Tibial artery (tissue), 4 donors: ENCODE measurements around the gene PRCD.

Experiments used
- DNase-seq, 2 donors: peaks; one replicate each; pipeline ENCODE4 v3.0.0-alpha.2; 2019
- H3K27ac ChIP-seq, 2 donors: fragments of 200-600 bp; sonication (generic) in 1 of 2; 1 replicate in 1 of 2; 2 replicates in 1 of 2; pipeline ENCODE4 v1.5.1; 2018 to 2019; ENCODE audit warnings: mild to moderate bottlenecking in 1 of 2
- H3K27me3 ChIP-seq, 2 donors: fragments of 200-600 bp; sonication (generic) in 1 of 2; one replicate each; pipeline versions ENCODE4 v1.5.1 to v1.6.0; 2016 to 2019
- H3K36me3 ChIP-seq, 3 donors: fragments of 200-600 bp; sonication (generic) in 2 of 3; one replicate each; pipeline ENCODE4 v1.5.1; 2016 to 2019; ENCODE audit warnings: mild to moderate bottlenecking in 2 of 3
- H3K4me1 ChIP-seq, 4 donors: fragments of 200-600 bp; sonication (generic) in 2 of 4; 1 replicate in 3 of 4; 2 replicates in 1 of 4; pipeline ENCODE4 v1.5.1; 2016 to 2019
- H3K4me3 ChIP-seq, 2 donors: fragments of 200-600 bp; sonication (generic) in 1 of 2; 1 replicate in 1 of 2; 2 replicates in 1 of 2; pipeline ENCODE4 v1.5.1; 2018 to 2019; ENCODE audit warnings: mild to moderate bottlenecking in 2 of 2
- H3K9me3 ChIP-seq, 3 donors: fragments of 200-600 bp; sonication (generic) in 1 of 3; one replicate each; pipeline ENCODE4 v1.5.1; 2016 to 2019
- intact Hi-C: fragments of 100-400 bp; cut with DNase I; formaldehyde crosslinking; loops from one replicate; pipeline ENCODE4 v1.15.0; 2023; ENCODE audit warnings: low total_unique reads
- TF ChIP-seq, protein P1 (sequence below), 2 experiments: fragments of 200-600 bp in 1 of 2; fragments of 450-650 bp in 1 of 2; IDR thresholded peaks; one replicate each; pipeline ENCODE4 v1.5.1; 2017 to 2019; ENCODE audit warnings: antibody characterized with exemption in 2 of 2, mild to moderate bottlenecking in 1 of 2, moderate library complexity in 1 of 2

Gene PRCD

GRCh38 chr17:76539631-76540271 lies at the start of gene PRCD:
Gene PRCD, plus strand, starts transcription at chr17:76540044. Its CDS starts 98 bp downstream, at chr17:76540142.
- TF ChIP-seq, protein P1, sequence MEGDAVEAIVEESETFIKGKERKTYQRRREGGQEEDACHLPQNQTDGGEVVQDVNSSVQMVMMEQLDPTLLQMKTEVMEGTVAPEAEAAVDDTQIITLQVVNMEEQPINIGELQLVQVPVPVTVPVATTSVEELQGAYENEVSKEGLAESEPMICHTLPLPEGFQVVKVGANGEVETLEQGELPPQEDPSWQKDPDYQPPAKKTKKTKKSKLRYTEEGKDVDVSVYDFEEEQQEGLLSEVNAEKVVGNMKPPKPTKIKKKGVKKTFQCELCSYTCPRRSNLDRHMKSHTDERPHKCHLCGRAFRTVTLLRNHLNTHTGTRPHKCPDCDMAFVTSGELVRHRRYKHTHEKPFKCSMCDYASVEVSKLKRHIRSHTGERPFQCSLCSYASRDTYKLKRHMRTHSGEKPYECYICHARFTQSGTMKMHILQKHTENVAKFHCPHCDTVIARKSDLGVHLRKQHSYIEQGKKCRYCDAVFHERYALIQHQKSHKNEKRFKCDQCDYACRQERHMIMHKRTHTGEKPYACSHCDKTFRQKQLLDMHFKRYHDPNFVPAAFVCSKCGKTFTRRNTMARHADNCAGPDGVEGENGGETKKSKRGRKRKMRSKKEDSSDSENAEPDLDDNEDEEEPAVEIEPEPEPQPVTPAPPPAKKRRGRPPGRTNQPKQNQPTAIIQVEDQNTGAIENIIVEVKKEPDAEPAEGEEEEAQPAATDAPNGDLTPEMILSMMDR (IDR thresholded peaks at IDR 0.05), result no peak
- peak within 1 kb of the TSS; percentile 33 to 51 for H3K4me3 ChIP-seq
- H3K27ac ChIP-seq, result peak within 1 kb of the TSS in 1 of 2 donors; percentile 23
- peaks cover 0 to 37% (median 21%) of the 10 kb centered on the region in 4 donors for H3K4me1 ChIP-seq
- DNase-seq, result peak; percentile 20 to 59
- no peaks in the 10 kb centered on the region for H3K9me3 ChIP-seq
- intact Hi-C loops, result no loop called here
- peaks cover 0 to 72% of the 10 kb centered on the region in 2 donors for H3K27me3 ChIP-seq
- H3K36me3 ChIP-seq, result no peaks in the 10 kb centered on the region

DNA sequence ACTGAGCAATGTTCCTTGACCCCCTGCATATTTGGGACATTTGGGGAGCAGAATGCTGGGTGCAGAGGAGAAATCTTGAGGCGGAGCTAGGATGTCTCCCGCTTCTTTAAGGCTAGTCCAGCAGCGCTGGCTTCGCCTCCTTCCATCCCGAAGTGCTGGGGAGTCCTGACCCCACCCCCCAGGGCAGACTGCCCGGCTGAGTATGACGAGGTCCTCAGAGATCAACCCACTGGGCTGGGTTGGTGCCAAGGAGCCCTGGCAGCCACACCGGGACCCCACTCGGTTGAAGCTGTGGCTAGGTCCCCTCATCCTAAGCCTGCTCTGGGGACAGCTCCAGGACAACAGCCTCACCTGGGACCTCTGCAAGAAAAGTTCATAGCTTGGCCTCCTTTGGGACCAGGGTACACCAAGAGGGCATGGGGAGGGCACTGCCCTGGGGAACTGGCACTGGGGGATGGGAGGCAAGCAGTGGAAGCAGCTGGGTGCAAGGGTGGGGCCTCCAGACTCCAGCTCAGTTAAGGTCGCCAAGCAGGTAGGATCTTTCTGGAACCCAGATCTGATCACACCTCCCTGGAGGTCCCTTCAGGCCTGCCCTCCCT lies 49.6 kb upstream of the PRCD start:
- DNase-seq, result no peak
- Histone ChIP-seq H3K9me3 (no peaks in the 10 kb centered on the region), H3K4me3 (no peak overlapping the region), H3K4me1 (peaks cover 0 to 10% (median 2%) of the 10 kb centered on the region in 4 donors), H3K27ac (no peak overlapping the region), H3K36me3 (peaks cover 0 to 7% (median 0%) of the 10 kb centered on the region in 3 donors), H3K27me3 (no peaks in the 10 kb centered on the region)
- intact Hi-C loops, result no loop called here
- TF ChIP-seq, protein P1 (IDR thresholded peaks at IDR 0.05), result no peak

DNA sequence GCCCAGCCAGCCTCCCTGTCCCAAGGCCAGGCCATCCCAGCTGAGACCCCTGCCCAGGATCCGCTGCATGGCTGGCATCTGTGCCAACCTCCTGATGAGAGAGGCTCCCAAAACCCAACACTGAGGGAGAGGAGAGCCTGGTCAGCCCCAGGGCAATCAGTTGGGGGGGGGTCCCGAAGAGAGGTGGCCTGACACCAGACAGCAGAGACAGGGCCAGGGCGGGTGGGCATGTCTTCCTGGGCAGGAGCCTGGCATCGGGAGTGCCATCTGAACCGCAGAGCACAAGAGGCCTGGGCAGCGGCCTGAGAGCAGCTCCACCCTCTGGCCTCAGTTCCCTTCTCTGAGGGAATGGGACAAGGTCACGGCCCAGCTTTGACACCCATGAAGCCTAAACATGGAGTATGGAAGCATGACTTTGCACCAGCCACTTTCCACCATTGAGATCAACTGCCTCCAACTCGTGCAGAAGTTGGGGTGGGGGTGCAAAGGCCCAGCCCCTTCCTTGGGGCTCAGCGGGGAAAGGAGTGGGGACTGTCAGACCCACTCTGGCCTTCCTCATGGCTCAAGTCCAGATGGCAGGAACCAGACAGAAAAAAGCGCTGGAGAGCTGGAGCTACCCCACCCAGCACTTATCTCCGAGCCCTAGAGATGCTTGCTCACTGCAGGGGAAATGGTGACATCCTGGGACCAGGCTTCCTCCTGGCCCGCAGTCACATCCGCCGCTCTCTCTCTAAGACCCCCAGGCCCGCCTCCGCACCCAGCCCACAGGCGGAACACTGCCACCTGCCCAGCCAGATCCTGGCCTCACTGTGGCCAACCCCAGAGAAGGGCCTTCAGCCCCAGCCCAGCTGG lies 48.3 kb upstream of the PRCD start:
- TF ChIP-seq, protein P1 (IDR thresholded peaks at IDR 0.05), result no peak
- Histone ChIP-seq H3K9me3 (no peaks in the 10 kb centered on the region), H3K27ac (no peak overlapping the region), H3K4me1 (peaks cover 0 to 10% (median 2%) of the 10 kb centered on the region in 4 donors), H3K4me3 (no peak overlapping the region), H3K36me3 (peaks cover 0 to 7% (median 0%) of the 10 kb centered on the region in 3 donors), H3K27me3 (no peaks in the 10 kb centered on the region)
- no peak for DNase-seq
- intact Hi-C loops, result no loop called here

DNA sequence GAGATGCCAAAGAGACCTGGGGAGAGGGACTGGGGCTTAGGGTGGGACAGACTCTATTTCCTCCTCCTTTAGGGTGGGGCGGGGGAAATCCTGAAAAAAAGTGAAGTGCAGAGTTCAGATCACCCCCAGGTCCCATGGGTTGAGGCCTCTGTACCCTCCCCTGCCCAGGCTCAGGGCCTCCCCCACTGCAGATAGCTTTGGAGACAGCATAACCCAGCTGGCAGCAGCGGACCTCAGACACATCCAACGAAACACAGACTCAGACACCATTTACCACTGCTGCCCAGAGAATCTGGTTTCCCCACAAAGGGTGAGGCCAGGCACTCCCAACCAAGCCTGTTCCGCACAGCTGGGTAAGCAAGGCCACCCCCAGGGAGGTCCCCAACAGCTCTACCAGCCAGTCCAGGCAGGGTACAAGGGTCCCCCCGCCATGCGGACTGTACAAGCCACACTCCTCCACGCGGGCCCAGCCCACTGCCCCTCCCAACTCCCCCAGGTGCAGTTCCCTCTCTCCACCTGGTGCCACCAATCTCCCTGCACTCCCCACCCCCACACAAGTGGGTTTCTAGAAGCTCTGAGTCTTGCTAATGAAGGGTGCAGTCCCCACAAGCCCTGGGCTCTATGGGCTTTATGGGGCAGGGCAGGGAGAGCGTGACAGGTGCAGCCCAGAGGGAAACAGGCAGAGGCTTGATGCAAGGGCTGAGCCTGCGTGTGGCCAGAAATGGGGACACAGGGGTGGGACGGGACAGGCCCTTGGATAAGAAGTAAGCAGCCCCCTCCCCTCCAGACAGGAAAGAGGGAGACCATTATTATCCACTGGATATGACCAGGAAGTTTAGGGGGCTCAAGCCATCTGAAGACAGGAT lies 47.5 kb upstream of the PRCD start:
- DNase-seq, result no peak
- Histone ChIP-seq H3K4me3 (no peak overlapping the region), H3K4me1 (peaks cover 0 to 10% (median 3%) of the 10 kb centered on the region in 4 donors)

More for the DNA sequence above, 47.5 kb upstream of the PRCD start:
- intact Hi-C loops, result no loop called here
- Histone ChIP-seq H3K27me3 (no peaks in the 10 kb centered on the region), H3K36me3 (peaks cover 0 to 6% (median 0%) of the 10 kb centered on the region in 3 donors), H3K9me3 (no peaks in the 10 kb centered on the region), H3K27ac (peak overlapping the region in 1 of 2 donors; percentile 29)
- TF ChIP-seq, protein P1 (IDR thresholded peaks at IDR 0.05), result no peak
